ENCODE results near the gene FILIP1.

Gene FILIP1

GRCh38 chr6:75512591-75512990, 19.0 kb upstream of the FILIP1 start:
- Histone ChIP-seq H3K4me1 (ENCODE audit: control insufficient read depth, insufficient read depth, low read length) (no peaks in the 10 kb centered on the region), H3K9me3 (ENCODE audit: control insufficient read depth, insufficient read depth, low read depth, low read length) (no peaks in the 10 kb centered on the region), H3K36me3 (ENCODE audit: control insufficient read depth, insufficient read depth, low read length) (no peaks in the 10 kb centered on the region), H3K27me3 (ENCODE audit: control insufficient read depth, insufficient read depth, low read length) (no peaks in the 10 kb centered on the region), H3K4me3 (ENCODE audit: low read depth, low read length) (no peak overlapping the region), H3K9ac (ENCODE audit: low read length) (no peak overlapping the region), H3K27ac (ENCODE audit: low read depth, low read length) (no peak overlapping the region)

GRCh38 chr6:75505424-75505823, 11.8 kb upstream of the FILIP1 start:
- no peak overlapping the region for H3K27ac ChIP-seq (ENCODE audit: low read depth, low read length)
- no peaks in the 10 kb centered on the region for H3K27me3 ChIP-seq (ENCODE audit: control insufficient read depth, insufficient read depth, low read length)
- H3K4me3 ChIP-seq (ENCODE audit: low read depth, low read length) = no peak overlapping the region
- no peaks in the 10 kb centered on the region for H3K36me3 ChIP-seq (ENCODE audit: control insufficient read depth, insufficient read depth, low read length)
- H3K9ac ChIP-seq (ENCODE audit: low read length) = no peak overlapping the region
- H3K4me1 ChIP-seq (ENCODE audit: control insufficient read depth, insufficient read depth, low read length) = peaks cover 12% of the 10 kb centered on the region
- no peaks in the 10 kb centered on the region for H3K9me3 ChIP-seq (ENCODE audit: control insufficient read depth, insufficient read depth, low read depth, low read length)

DNA sequence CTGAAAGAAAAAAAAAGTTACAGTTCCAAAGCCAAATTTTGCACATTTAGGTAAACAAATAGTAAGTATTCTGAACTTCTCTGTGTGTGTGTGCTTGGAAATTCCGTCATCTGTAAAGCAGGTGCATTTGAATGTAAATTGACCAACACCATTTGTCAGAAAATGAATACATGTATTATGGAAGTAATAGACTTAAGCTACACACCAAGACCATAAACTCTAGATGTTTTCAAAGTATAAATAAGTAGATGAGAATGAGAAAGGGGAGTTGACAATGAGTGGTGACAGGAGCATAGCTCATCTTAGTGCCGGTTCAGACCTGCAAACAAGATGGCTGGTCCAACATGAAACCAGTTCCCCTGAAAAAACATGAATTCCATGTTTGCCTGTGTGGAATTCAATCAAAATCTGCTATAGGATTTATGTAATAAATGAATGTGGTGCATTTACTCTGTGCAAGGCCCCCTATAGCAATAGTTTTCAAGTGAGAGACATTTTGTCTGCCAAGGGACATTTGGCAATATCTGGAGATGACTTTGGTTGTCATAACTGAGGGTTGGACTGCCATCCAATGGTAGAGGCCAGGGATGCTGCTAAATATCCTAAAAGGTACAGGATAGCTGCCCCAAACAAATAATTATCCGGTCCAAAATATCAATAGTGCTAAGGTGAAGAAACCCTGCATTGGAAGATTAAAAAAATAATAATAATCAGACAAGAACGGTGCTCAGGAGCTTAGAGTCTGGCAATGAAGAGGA, 11.0 kb upstream of the FILIP1 start:
- no peak overlapping the region; the same call in 1 of the 2 replicates for H3K27ac ChIP-seq (ENCODE audit: low read depth, low read length)
- H3K27me3 ChIP-seq (ENCODE audit: control insufficient read depth, insufficient read depth, low read length) = no peaks in the 10 kb centered on the region
- H3K9me3 ChIP-seq (ENCODE audit: control insufficient read depth, insufficient read depth, low read depth, low read length) = no peaks in the 10 kb centered on the region
- no peak overlapping the region for H3K9ac ChIP-seq (ENCODE audit: low read length)
- H3K36me3 ChIP-seq (ENCODE audit: control insufficient read depth, insufficient read depth, low read length) = no peaks in the 10 kb centered on the region
- no peak overlapping the region for H3K4me3 ChIP-seq (ENCODE audit: low read depth, low read length)
- peaks cover 12% of the 10 kb centered on the region for H3K4me1 ChIP-seq (ENCODE audit: control insufficient read depth, insufficient read depth, low read length)

DNA sequence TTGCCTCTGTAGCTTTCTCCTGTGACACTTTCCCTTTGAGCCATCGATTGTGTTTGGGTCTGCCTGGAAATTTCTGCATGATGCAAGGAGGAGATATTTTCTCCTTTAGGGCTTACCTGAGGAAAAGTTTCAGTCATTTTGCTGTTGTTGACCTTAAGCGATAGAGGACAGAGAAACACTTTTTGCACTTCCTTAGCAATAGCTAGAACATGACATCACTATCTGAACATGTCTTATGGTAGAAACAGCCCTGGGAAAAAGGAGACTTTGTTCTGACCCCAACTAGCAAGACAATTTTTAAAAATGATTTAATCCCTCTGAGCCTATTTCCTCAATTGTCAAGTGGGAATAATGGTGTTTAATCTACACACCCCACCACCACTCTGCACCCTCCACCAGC, 9.7 kb upstream of the FILIP1 start:
- no peaks in the 10 kb centered on the region for H3K9me3 ChIP-seq (ENCODE audit: control insufficient read depth, insufficient read depth, low read depth, low read length)
- H3K36me3 ChIP-seq (ENCODE audit: control insufficient read depth, insufficient read depth, low read length) = no peaks in the 10 kb centered on the region

DNA sequence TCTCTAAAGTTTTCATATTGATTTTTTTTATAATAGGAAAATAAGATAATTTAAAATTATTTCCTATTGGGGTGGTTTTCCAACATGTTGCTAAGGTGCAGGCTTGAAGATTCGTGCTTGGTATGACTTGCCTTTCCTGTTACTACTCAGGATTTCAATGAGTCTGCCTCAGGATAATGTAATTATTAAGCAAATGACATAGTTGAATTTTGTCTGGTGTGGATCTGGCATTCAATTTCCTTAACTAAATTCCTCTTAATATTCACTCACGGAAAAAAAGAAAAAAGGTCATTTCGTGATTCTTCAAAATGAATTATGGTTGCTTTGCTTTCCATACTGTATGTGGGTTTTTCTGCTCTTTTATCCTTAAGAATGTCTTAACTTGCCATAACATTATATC, 9.3 kb upstream of the FILIP1 start:
- Histone ChIP-seq H3K4me3 (ENCODE audit: low read depth, low read length) (no peak overlapping the region), H3K27ac (ENCODE audit: low read depth, low read length) (no peak overlapping the region), H3K4me1 (ENCODE audit: control insufficient read depth, insufficient read depth, low read length) (peaks cover 12% of the 10 kb centered on the region), H3K36me3 (ENCODE audit: control insufficient read depth, insufficient read depth, low read length) (no peaks in the 10 kb centered on the region), H3K27me3 (ENCODE audit: control insufficient read depth, insufficient read depth, low read length) (no peaks in the 10 kb centered on the region), H3K9ac (ENCODE audit: low read length) (no peak overlapping the region), H3K9me3 (ENCODE audit: control insufficient read depth, insufficient read depth, low read depth, low read length) (no peaks in the 10 kb centered on the region)

More for the DNA sequence above, 9.7 kb upstream of the FILIP1 start:
- Histone ChIP-seq H3K4me1 (ENCODE audit: control insufficient read depth, insufficient read depth, low read length) (peaks cover 12% of the 10 kb centered on the region), H3K27me3 (ENCODE audit: control insufficient read depth, insufficient read depth, low read length) (no peaks in the 10 kb centered on the region), H3K9ac (ENCODE audit: low read length) (no peak overlapping the region), H3K4me3 (ENCODE audit: low read depth, low read length) (no peak overlapping the region), H3K27ac (ENCODE audit: low read depth, low read length) (no peak overlapping the region)

DNA sequence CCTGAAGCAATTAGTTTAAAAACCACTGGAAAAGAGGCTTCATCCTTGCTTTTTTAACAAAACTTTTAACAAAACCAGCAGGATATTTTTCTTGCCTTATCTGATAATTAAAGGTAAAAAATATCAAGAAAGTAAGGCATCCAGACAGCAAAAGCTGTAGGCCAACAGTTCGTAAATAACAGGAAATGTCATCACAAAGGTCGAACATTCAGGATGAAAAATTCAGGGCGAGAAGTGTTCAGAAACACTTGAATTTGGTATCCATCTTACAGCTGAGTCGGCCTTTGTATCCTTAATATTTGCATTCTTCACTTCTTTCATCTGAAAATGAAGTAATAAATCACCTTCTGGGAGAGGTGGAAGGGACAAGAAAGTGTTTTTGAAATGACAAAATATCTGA, 8.2 kb upstream of the FILIP1 start:
- Histone ChIP-seq H3K36me3 (ENCODE audit: control insufficient read depth, insufficient read depth, low read length) (no peaks in the 10 kb centered on the region), H3K4me3 (ENCODE audit: low read depth, low read length) (no peak overlapping the region), H3K9me3 (ENCODE audit: control insufficient read depth, insufficient read depth, low read depth, low read length) (no peaks in the 10 kb centered on the region), H3K4me1 (ENCODE audit: control insufficient read depth, insufficient read depth, low read length) (peaks cover 12% of the 10 kb centered on the region), H3K27ac (ENCODE audit: low read depth, low read length) (no peak overlapping the region), H3K27me3 (ENCODE audit: control insufficient read depth, insufficient read depth, low read length) (no peaks in the 10 kb centered on the region), H3K9ac (ENCODE audit: low read length) (no peak overlapping the region)

DNA sequence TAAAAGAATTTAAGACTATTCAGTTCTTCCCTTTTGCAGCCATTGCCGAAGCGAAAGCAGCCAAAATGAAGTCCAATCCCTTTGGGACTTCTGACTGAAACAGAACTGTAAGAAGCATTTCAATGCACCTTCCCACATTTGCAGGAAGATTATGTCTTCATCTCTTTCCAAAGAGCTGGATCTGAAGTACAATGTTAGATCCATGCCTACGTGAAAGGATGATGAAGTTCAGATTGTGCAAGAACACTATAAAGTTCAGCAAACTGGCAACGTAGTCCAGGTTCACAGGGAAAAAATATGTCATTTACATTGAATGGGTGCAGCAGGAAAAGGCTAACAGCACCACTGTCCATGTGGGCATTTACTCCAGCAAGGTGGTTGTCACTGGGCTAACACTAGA, 6.0 kb upstream of the FILIP1 start:
- no peaks in the 10 kb centered on the region for H3K36me3 ChIP-seq (ENCODE audit: control insufficient read depth, insufficient read depth, low read length)
- no peaks in the 10 kb centered on the region for H3K27me3 ChIP-seq (ENCODE audit: control insufficient read depth, insufficient read depth, low read length)
- peaks cover 2% of the 10 kb centered on the region; the same call in 1 of the 2 replicates for H3K4me1 ChIP-seq (ENCODE audit: control insufficient read depth, insufficient read depth, low read length)
- no peaks in the 10 kb centered on the region for H3K9me3 ChIP-seq (ENCODE audit: control insufficient read depth, insufficient read depth, low read depth, low read length)
- H3K27ac ChIP-seq (ENCODE audit: low read depth, low read length) = no peak overlapping the region
- H3K4me3 ChIP-seq (ENCODE audit: low read depth, low read length) = no peak overlapping the region
- H3K9ac ChIP-seq (ENCODE audit: low read length) = no peak overlapping the region

GRCh38 chr6:75498862-75499261, 5.3 kb upstream of the FILIP1 start:
- no peaks in the 10 kb centered on the region for H3K36me3 ChIP-seq (ENCODE audit: control insufficient read depth, insufficient read depth, low read length)
- H3K4me3 ChIP-seq (ENCODE audit: low read depth, low read length) = no peak overlapping the region
- no peaks in the 10 kb centered on the region for H3K9me3 ChIP-seq (ENCODE audit: control insufficient read depth, insufficient read depth, low read depth, low read length)
- peaks cover 1% of the 10 kb centered on the region; the same call in 1 of the 2 replicates for H3K4me1 ChIP-seq (ENCODE audit: control insufficient read depth, insufficient read depth, low read length)
- H3K27me3 ChIP-seq (ENCODE audit: control insufficient read depth, insufficient read depth, low read length) = no peaks in the 10 kb centered on the region
- H3K27ac ChIP-seq (ENCODE audit: low read depth, low read length) = no peak overlapping the region
- no peak overlapping the region for H3K9ac ChIP-seq (ENCODE audit: low read length)

GRCh38 chr6:75497994-75498393, 4.4 kb upstream of the FILIP1 start:
- Histone ChIP-seq H3K27me3 (ENCODE audit: control insufficient read depth, insufficient read depth, low read length) (no peaks in the 10 kb centered on the region), H3K27ac (ENCODE audit: low read depth, low read length) (no peak overlapping the region), H3K36me3 (ENCODE audit: control insufficient read depth, insufficient read depth, low read length) (no peaks in the 10 kb centered on the region), H3K4me3 (ENCODE audit: low read depth, low read length) (no peak overlapping the region), H3K4me1 (ENCODE audit: control insufficient read depth, insufficient read depth, low read length) (peaks cover 8% of the 10 kb centered on the region; the same call in 1 of the 2 replicates), H3K9me3 (ENCODE audit: control insufficient read depth, insufficient read depth, low read depth, low read length) (no peaks in the 10 kb centered on the region), H3K9ac (ENCODE audit: low read length) (no peak overlapping the region)

- no peak overlapping the region for H3K4me3 ChIP-seq (ENCODE audit: low read depth, low read length)
- no peak overlapping the region for H3K27ac ChIP-seq (ENCODE audit: low read depth, low read length)
- H3K9ac ChIP-seq (ENCODE audit: low read length) = no peak overlapping the region
- no peaks in the 10 kb centered on the region for H3K9me3 ChIP-seq (ENCODE audit: control insufficient read depth, insufficient read depth, low read depth, low read length)
- H3K4me1 ChIP-seq (ENCODE audit: control insufficient read depth, insufficient read depth, low read length) = peaks cover 8% of the 10 kb centered on the region; the same call in 1 of the 2 replicates
- no peaks in the 10 kb centered on the region for H3K27me3 ChIP-seq (ENCODE audit: control insufficient read depth, insufficient read depth, low read length)
- H3K36me3 ChIP-seq (ENCODE audit: control insufficient read depth, insufficient read depth, low read length) = no peaks in the 10 kb centered on the region
Observed at GRCh38 chr6:75495011-75495410, 1.4 kb upstream of the FILIP1 start.

- Histone ChIP-seq H3K9ac (ENCODE audit: low read length) (no peak overlapping the region), H3K27me3 (ENCODE audit: control insufficient read depth, insufficient read depth, low read length) (no peaks in the 10 kb centered on the region)
Observed at GRCh38 chr6:75494290-75494689, 690 bp upstream of the FILIP1 start.

More at GRCh38 chr6:75494290-75494689, 690 bp upstream of the FILIP1 start:
- Histone ChIP-seq H3K4me3 (ENCODE audit: low read depth, low read length) (no peak overlapping the region), H3K9me3 (ENCODE audit: control insufficient read depth, insufficient read depth, low read depth, low read length) (no peaks in the 10 kb centered on the region), H3K4me1 (ENCODE audit: control insufficient read depth, insufficient read depth, low read length) (peaks cover 8% of the 10 kb centered on the region; the same call in 1 of the 2 replicates), H3K36me3 (ENCODE audit: control insufficient read depth, insufficient read depth, low read length) (no peaks in the 10 kb centered on the region), H3K27ac (ENCODE audit: low read depth, low read length) (no peak overlapping the region)
